ENCODE measurements around the gene ITIH5. TPM values are rescaled to one million over a fixed set of nuclear protein-coding genes. Genes with fewer than 3 reads are reported as not detected.

The ITIH5 gene
- total and polyA plus RNA-seq, 2 of the 13 experiments (the other 11 are each of a cell fraction or from before 2014, with no cell fraction given): 4.7 to 8.9 TPM

GRCh38 chr10:7700577-7701125 lies 33.9 kb upstream of the ITIH5 start (continued):
- TF ChIP-seq ZNF687 (CRISPR knock-in tag; IDR thresholded peaks at IDR 0.05): no peak
- no peak for TF ChIP-seq THAP9 (CRISPR knock-in tag; IDR thresholded peaks at IDR 0.05; ENCODE audit: borderline replicate concordance)
- TF ChIP-seq ZNF329 (CRISPR knock-in tag; IDR thresholded peaks at IDR 0.05; ENCODE audit: low read depth): no peak
- no peak for TF ChIP-seq ZNF607 (CRISPR knock-in tag; IDR thresholded peaks at IDR 0.05; ENCODE audit: borderline replicate concordance)
- no peak for TF ChIP-seq TEF (CRISPR knock-in tag; IDR thresholded peaks at IDR 0.05)
- TF ChIP-seq HOXD1 (CRISPR knock-in tag; IDR thresholded peaks at IDR 0.05): peak; percentile 75; the same call in 1 of the 2 replicates
- no peak for TF ChIP-seq ZNF343 (CRISPR knock-in tag; IDR thresholded peaks at IDR 0.05)
- TF ChIP-seq HDAC1 (CRISPR knock-in tag; IDR thresholded peaks at IDR 0.05): peak; percentile 84
- TF ChIP-seq ZNF724P (CRISPR knock-in tag; IDR thresholded peaks at IDR 0.05; ENCODE audit: borderline replicate concordance): no peak
- no peak for TF ChIP-seq ZBTB1 (CRISPR knock-in tag; IDR thresholded peaks at IDR 0.05; ENCODE audit: borderline replicate concordance)
- TF ChIP-seq CEBPG (CRISPR knock-in tag; IDR thresholded peaks at IDR 0.05): peak; percentile 92
- TF ChIP-seq ZMAT3 (CRISPR knock-in tag; conservative IDR thresholded peaks at IDR 0.05): no peak; the same call in none of the 2 replicates
- peak; percentile 93 for TF ChIP-seq JUN (CRISPR knock-in tag; IDR thresholded peaks at IDR 0.05)
- no peak for TF ChIP-seq ZFP36 (IDR thresholded peaks at IDR 0.05; ENCODE audit: borderline replicate concordance, low read depth, low read length, partially characterized antibody)
- no peak for TF ChIP-seq LCORL (IDR thresholded peaks at IDR 0.05)
- TF ChIP-seq LCORL (CRISPR knock-in tag; IDR thresholded peaks at IDR 0.05): peak; percentile 79
- no peak for TF ChIP-seq YEATS4 (CRISPR knock-in tag; IDR thresholded peaks at IDR 0.05; ENCODE audit: borderline replicate concordance)
- TF ChIP-seq ZNF468 (CRISPR knock-in tag; IDR thresholded peaks at IDR 0.05): no peak
- TF ChIP-seq SSRP1 (CRISPR knock-in tag; IDR thresholded peaks at IDR 0.05): no peak
- no peak for TF ChIP-seq WIZ (CRISPR knock-in tag; IDR thresholded peaks at IDR 0.05)
- no peak for TF ChIP-seq ZNF83 (CRISPR knock-in tag; IDR thresholded peaks at IDR 0.05; ENCODE audit: borderline replicate concordance)
- TF ChIP-seq ZBTB21 (CRISPR knock-in tag; IDR thresholded peaks at IDR 0.05): no peak; the same call in 1 of the 2 replicates
- TF ChIP-seq ZNF672 (CRISPR knock-in tag; IDR thresholded peaks at IDR 0.05): no peak
- TF ChIP-seq FOXA1 (IDR thresholded peaks at IDR 0.05): no peak
- TF ChIP-seq FOXA1 (CRISPR knock-in tag; IDR thresholded peaks at IDR 0.05): peak; percentile 89
